Lung (tissue), 12 donors: Measurements from ENCODE around the gene TCF15. TPM values are rescaled to one million over a fixed set of nuclear protein-coding genes. Genes with fewer than 3 reads are reported as not detected.
A peak's percentile ranks its signal among the peaks of the same experiment; 100 is the strongest.

ENCODE experiments used
- ATAC-seq: fragments of 200-7000 bp; cut with Tn5 transposase; one replicate; pipeline ENCODE4 v1.9.1; 2020; ENCODE audit warnings: moderate number of reproducible peaks; ENCODE audit not compliant: insufficient read depth, low FRiP score
- DNase-seq, 3 donors: peaks; one replicate each; pipeline ENCODE4 v3.0.0-alpha.2; 2013 to 2017
- H3K27ac ChIP-seq, 2 donors: one replicate each; pipeline ENCODE4 v1.5.1; 2013; ENCODE audit warnings: mild to moderate bottlenecking in 2 of 2, moderate library complexity in 2 of 2, control low read depth in 1 of 2, inconsistent platforms in 1 of 2, low read depth in 1 of 2, low read length in 1 of 2
- H3K27me3 ChIP-seq, 3 donors: one replicate each; pipeline ENCODE4 v1.5.1; 2013; ENCODE audit warnings: low read length in 2 of 3; ENCODE audit not compliant: control insufficient read depth in 3 of 3, insufficient read depth in 3 of 3
- H3K36me3 ChIP-seq, 4 donors: one replicate each; pipeline ENCODE4 v1.5.1; 2013; ENCODE audit warnings: low read length in 4 of 4, mild to moderate bottlenecking in 1 of 4, moderate library complexity in 1 of 4; ENCODE audit not compliant: control insufficient read depth in 4 of 4, insufficient read depth in 4 of 4
- H3K4me1 ChIP-seq, 5 donors: one replicate each; pipeline ENCODE4 v1.5.1; 2013; ENCODE audit warnings: low read length in 5 of 5, mild to moderate bottlenecking in 2 of 5, moderate library complexity in 1 of 5; ENCODE audit not compliant: control insufficient read depth in 5 of 5, insufficient read depth in 5 of 5
- H3K4me3 ChIP-seq: one replicate; pipeline ENCODE4 v1.5.1; 2013; ENCODE audit warnings: mild to moderate bottlenecking, control low read depth, moderate library complexity
- H3K9ac ChIP-seq, 2 donors: one replicate each; pipeline ENCODE4 v1.5.1; 2013; ENCODE audit warnings: low read length in 2 of 2, control low read depth in 1 of 2; ENCODE audit not compliant: insufficient read depth in 1 of 2
- H3K9me3 ChIP-seq, 4 donors: one replicate each; pipeline ENCODE4 v1.5.1; 2013; ENCODE audit warnings: low read length in 3 of 4, mild to moderate bottlenecking in 1 of 4, moderate library complexity in 1 of 4; ENCODE audit not compliant: control insufficient read depth in 4 of 4, insufficient read depth in 3 of 4
- CTCF ChIP-seq: IDR thresholded peaks from 2 replicates; pipeline ENCODE4 v1.5.1; 2012; ENCODE audit warnings: mild to moderate bottlenecking; ENCODE audit errors: control extremely low read depth, extremely low read depth
- WGBS, 2 donors: extraction: QIAGEN DNeasy Blood & Tissue Kit; methylation state at CpG; one replicate each; pipeline ENCODE4 v1.1.7; 2013; 5-methylcytosine and 5-hydroxymethylcytosine counted together
- polyA plus RNA-seq, 2 donors: library from polyadenylated mRNA; stranded (reverse); fragments of 200-250 nt; gene quantifications; one replicate each; pipeline ENCODE4 v1.2.1, GENCODE V29; 2013
- total RNA-seq, 2 donors: library from RNA; depleted of rRNA in 1 of 2; stranded (reverse); fragments of >200 nt in 1 of 2; gene quantifications; one replicate each; pipeline ENCODE4 v1.2.1, GENCODE V29; 2014 to 2021
- donor health status: control.
- donor health status: control.
- donor health status: Bipolar disorder and iron deficiency.
- donor health status: healthy.
- donor health status: DM: yes; HTN: yes; CAD: no.

TCF15 gene
- total and polyA plus RNA-seq, 4 donors = 0.28 to 0.82 (median 0.40) TPM; not detected in 1

GRCh38 chr20:561437-562231, 48.5 kb downstream of the TCF15 start:
- Histone ChIP-seq H3K36me3 (no peaks in the 10 kb centered on the region), H3K4me3 (no peak overlapping the region), H3K9me3 (no peaks in the 10 kb centered on the region), H3K4me1 (no peaks in the 10 kb centered on the region), H3K27me3 (peaks cover 0 to 9% (median 5%) of the 10 kb centered on the region in 3 donors), H3K9ac (no peak overlapping the region), H3K27ac (no peak overlapping the region)
- TF ChIP-seq CTCF = peak; percentile 92
- 37 to 43% methylated on average over 12 of the region's 12 CpGs for WGBS, 2 donors
- ATAC-seq = no peak
- peak; percentile 74 to 81 (median 81) for DNase-seq

GRCh38 chr20:560680-561079, 49.4 kb downstream of the TCF15 start:
- Histone ChIP-seq H3K36me3 (no peaks in the 10 kb centered on the region), H3K4me3 (no peak overlapping the region), H3K27ac (no peak overlapping the region), H3K4me1 (no peaks in the 10 kb centered on the region), H3K9me3 (no peaks in the 10 kb centered on the region), H3K9ac (no peak overlapping the region), H3K27me3 (peaks cover 0 to 6% (median 5%) of the 10 kb centered on the region in 3 donors)
- DNase-seq (no peak), ATAC-seq (no peak)
- WGBS, 2 donors = 44 to 51% methylated on average over 2 of the region's 2 CpGs
- no peak for TF ChIP-seq CTCF

GRCh38 chr20:558117-558516, 52.0 kb downstream of the TCF15 start:
- H3K9ac ChIP-seq = no peak overlapping the region
- TF ChIP-seq CTCF = no peak
- H3K27me3 ChIP-seq = peaks cover 0 to 12% (median 5%) of the 10 kb centered on the region in 3 donors

GRCh38 chr20:556984-557383, 53.1 kb downstream of the TCF15 start:
- ATAC-seq = no peak
- peaks cover 0 to 12% (median 5%) of the 10 kb centered on the region in 3 donors for H3K27me3 ChIP-seq

More at GRCh38 chr20:558117-558516, 52.0 kb downstream of the TCF15 start:
- ATAC-seq (no peak), DNase-seq (no peak)
- Histone ChIP-seq H3K4me1 (no peaks in the 10 kb centered on the region), H3K27ac (no peak overlapping the region), H3K4me3 (no peak overlapping the region), H3K36me3 (no peaks in the 10 kb centered on the region), H3K9me3 (no peaks in the 10 kb centered on the region)
- 86 to 93% methylated on average over 3 of the region's 3 CpGs for WGBS, 2 donors

More at GRCh38 chr20:556984-557383, 53.1 kb downstream of the TCF15 start:
- no peak overlapping the region for H3K4me3 ChIP-seq
- H3K9ac ChIP-seq = no peak overlapping the region
- H3K36me3 ChIP-seq = no peaks in the 10 kb centered on the region
- 97 to 98% methylated on average over 2 of the region's 2 CpGs for WGBS, 2 donors
- no peaks in the 10 kb centered on the region for H3K9me3 ChIP-seq
- no peak for DNase-seq
- H3K27ac ChIP-seq = no peak overlapping the region
- no peaks in the 10 kb centered on the region for H3K4me1 ChIP-seq
- TF ChIP-seq CTCF = no peak
